K562 (cell line): ENCODE measurements around the gene TBCCD1.

Source experiments
- BDP1 ChIP-seq: IDR thresholded peaks from 3 replicates; pipeline ENCODE4 v1.6.1; 2011; ENCODE audit not compliant: insufficient read length, insufficient read depth
- POLR2A ChIP-seq: fragments of 450-650 bp; conservative IDR thresholded peaks from 2 replicates; pipeline ENCODE4 v1.6.1; 2016
- RAD21 ChIP-seq, 2 experiments: fragments of 250-450 bp in 1 of 2; fragments of 450-650 bp in 1 of 2; sonication (Bioruptor Pico) in 1 of 2; formaldehyde crosslinking in 1 of 2; IDR thresholded peaks in 1 of 2; conservative IDR thresholded peaks in 1 of 2; 2 replicates each; pipeline versions ENCODE4 v1.4.0 to v1.8.0; 2020 to 2022; ENCODE audit warnings: mild to moderate bottlenecking in 2 of 2, moderate library complexity in 1 of 2
- TF ChIP-seq, protein P1 (sequence below), 3 experiments: IDR thresholded peaks in 2 of 3; conservative IDR thresholded peaks in 1 of 3; 2 replicates each; pipeline ENCODE4 v1.5.1; 2011 to 2012; ENCODE audit warnings: low read length in 3 of 3, mild to moderate bottlenecking in 3 of 3, control low read depth in 2 of 3, improper control_type of control experiment in 1 of 3, inconsistent platforms in 1 of 3, low read depth in 1 of 3, mixed read lengths in 1 of 3, moderate library complexity in 1 of 3; ENCODE audit not compliant: insufficient read depth in 2 of 3

DNA sequence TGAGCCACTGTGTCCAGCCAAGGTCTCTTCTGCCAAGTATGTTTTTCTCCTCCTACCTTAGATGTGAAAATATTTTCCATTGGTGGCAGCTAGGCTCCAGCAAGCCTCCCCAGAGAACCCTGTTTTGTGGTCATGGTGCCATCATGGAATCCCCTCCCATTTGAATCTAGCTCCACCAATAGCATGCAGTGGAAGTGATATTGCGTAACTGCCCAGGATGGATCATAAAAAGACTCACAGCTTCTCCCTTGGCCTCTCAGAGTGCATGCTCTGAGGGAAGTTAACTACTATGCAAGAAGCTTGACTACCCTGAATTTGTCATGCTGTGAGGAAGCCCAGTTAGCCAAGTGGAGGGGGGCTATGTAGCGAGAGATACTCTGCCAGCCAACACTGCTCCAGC is 50.5 kb downstream of the TBCCD1 start:
- TF ChIP-seq BDP1 (no peak), POLR2A (no peak), RAD21 (CRISPR knock-in tag; conservative IDR thresholded peaks at IDR 0.05 in 1 of 2, IDR thresholded peaks at IDR 0.05 in 1 of 2) (no peak)
- TF ChIP-seq, protein P1, sequence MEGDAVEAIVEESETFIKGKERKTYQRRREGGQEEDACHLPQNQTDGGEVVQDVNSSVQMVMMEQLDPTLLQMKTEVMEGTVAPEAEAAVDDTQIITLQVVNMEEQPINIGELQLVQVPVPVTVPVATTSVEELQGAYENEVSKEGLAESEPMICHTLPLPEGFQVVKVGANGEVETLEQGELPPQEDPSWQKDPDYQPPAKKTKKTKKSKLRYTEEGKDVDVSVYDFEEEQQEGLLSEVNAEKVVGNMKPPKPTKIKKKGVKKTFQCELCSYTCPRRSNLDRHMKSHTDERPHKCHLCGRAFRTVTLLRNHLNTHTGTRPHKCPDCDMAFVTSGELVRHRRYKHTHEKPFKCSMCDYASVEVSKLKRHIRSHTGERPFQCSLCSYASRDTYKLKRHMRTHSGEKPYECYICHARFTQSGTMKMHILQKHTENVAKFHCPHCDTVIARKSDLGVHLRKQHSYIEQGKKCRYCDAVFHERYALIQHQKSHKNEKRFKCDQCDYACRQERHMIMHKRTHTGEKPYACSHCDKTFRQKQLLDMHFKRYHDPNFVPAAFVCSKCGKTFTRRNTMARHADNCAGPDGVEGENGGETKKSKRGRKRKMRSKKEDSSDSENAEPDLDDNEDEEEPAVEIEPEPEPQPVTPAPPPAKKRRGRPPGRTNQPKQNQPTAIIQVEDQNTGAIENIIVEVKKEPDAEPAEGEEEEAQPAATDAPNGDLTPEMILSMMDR (IDR thresholded peaks at IDR 0.05 in 2 of 3, conservative IDR thresholded peaks at IDR 0.05 in 1 of 3; ENCODE audit: insufficient read depth in 2 of 3, low read depth in 1 of 3, low read length in 3 of 3) = no peak
